ENCODE results near the gene ADCY2.
"Not testable (repeated sequence)": the region's sequence is repeated elsewhere in the genome, so short reads cannot be mapped to it uniquely, and the experiment has no call there.

The ADCY2 gene

GRCh38 chr5:7419367-7419766, 23.4 kb downstream of the ADCY2 start:
- Histone ChIP-seq H3K27ac (ENCODE audit: low read depth, low read length) (peak overlapping the region; percentile 89), H3K4me3 (ENCODE audit: low read depth, low read length) (no peak overlapping the region), H3K9ac (ENCODE audit: low read depth, low read length) (no peak overlapping the region), H3K36me3 (ENCODE audit: control insufficient read depth, insufficient read depth, low read length) (peaks cover 30% of the 10 kb centered on the region), H3K27me3 (ENCODE audit: control insufficient read depth, insufficient read depth, low read length) (no peaks in the 10 kb centered on the region), H3K4me1 (ENCODE audit: control insufficient read depth, insufficient read depth, low read length) (peaks cover 51% of the 10 kb centered on the region), H3K9me3 (ENCODE audit: control insufficient read depth, insufficient read depth, low read length) (no peaks in the 10 kb centered on the region)

- Histone ChIP-seq H3K9ac (ENCODE audit: low read depth, low read length) (no peak overlapping the region), H3K36me3 (ENCODE audit: control insufficient read depth, insufficient read depth, low read length) (peaks cover 26% of the 10 kb centered on the region), H3K27ac (ENCODE audit: low read depth, low read length) (peak overlapping the region; percentile 89), H3K4me1 (ENCODE audit: control insufficient read depth, insufficient read depth, low read length) (peaks cover 56% of the 10 kb centered on the region), H3K9me3 (ENCODE audit: control insufficient read depth, insufficient read depth, low read length) (no peaks in the 10 kb centered on the region), H3K27me3 (ENCODE audit: control insufficient read depth, insufficient read depth, low read length) (no peaks in the 10 kb centered on the region), H3K4me3 (ENCODE audit: low read depth, low read length) (peak overlapping the region; percentile 11; the same call in 1 of the 2 replicates)
Observed at GRCh38 chr5:7419846-7420245, 23.9 kb downstream of the ADCY2 start.

GRCh38 chr5:7420510-7421280, 24.8 kb downstream of the ADCY2 start:
- peak overlapping the region; percentile 89 for H3K27ac ChIP-seq (ENCODE audit: low read depth, low read length)
- peaks cover 64% of the 10 kb centered on the region for H3K4me1 ChIP-seq (ENCODE audit: control insufficient read depth, insufficient read depth, low read length)
- H3K9me3 ChIP-seq (ENCODE audit: control insufficient read depth, insufficient read depth, low read length): no peaks in the 10 kb centered on the region
- H3K36me3 ChIP-seq (ENCODE audit: control insufficient read depth, insufficient read depth, low read length): peaks cover 17% of the 10 kb centered on the region
- peak overlapping the region; percentile 11; the same call in 1 of the 2 replicates for H3K4me3 ChIP-seq (ENCODE audit: low read depth, low read length)
- H3K27me3 ChIP-seq (ENCODE audit: control insufficient read depth, insufficient read depth, low read length): no peaks in the 10 kb centered on the region
- H3K9ac ChIP-seq (ENCODE audit: low read depth, low read length): no peak overlapping the region

- H3K9me3 ChIP-seq (ENCODE audit: control insufficient read depth, insufficient read depth, low read length): no peaks in the 10 kb centered on the region
- peaks cover 6% of the 10 kb centered on the region; the same call in 1 of the 2 replicates for H3K36me3 ChIP-seq (ENCODE audit: control insufficient read depth, insufficient read depth, low read length)
- H3K4me1 ChIP-seq (ENCODE audit: control insufficient read depth, insufficient read depth, low read length): peaks cover 80% of the 10 kb centered on the region
- peak overlapping the region; percentile 89 for H3K27ac ChIP-seq (ENCODE audit: low read depth, low read length)
- H3K27me3 ChIP-seq (ENCODE audit: control insufficient read depth, insufficient read depth, low read length): no peaks in the 10 kb centered on the region
- no peak overlapping the region for H3K9ac ChIP-seq (ENCODE audit: low read depth, low read length)
- H3K4me3 ChIP-seq (ENCODE audit: low read depth, low read length): 0 out of 2 replicates have a peak overlapping the region, but pooled peaks have one; percentile 31
Observed at GRCh38 chr5:7422316-7423106, 26.6 kb downstream of the ADCY2 start.

- Histone ChIP-seq H3K27ac (ENCODE audit: low read depth, low read length) (peak overlapping the region; percentile 89), H3K4me1 (ENCODE audit: control insufficient read depth, insufficient read depth, low read length) (peaks cover 88% of the 10 kb centered on the region)
- H3K4me3 ChIP-seq (ENCODE audit: low read depth, low read length); H3K9me3 ChIP-seq (ENCODE audit: control insufficient read depth, insufficient read depth, low read length); H3K36me3 ChIP-seq (ENCODE audit: control insufficient read depth, insufficient read depth, low read length); H3K27me3 ChIP-seq (ENCODE audit: control insufficient read depth, insufficient read depth, low read length); H3K9ac ChIP-seq (ENCODE audit: low read depth, low read length): not testable (repeated sequence)
Observed at GRCh38 chr5:7423231-7423630, 27.3 kb downstream of the ADCY2 start.

GRCh38 chr5:7425830-7426229, 29.9 kb downstream of the ADCY2 start:
- Histone ChIP-seq H3K27ac (ENCODE audit: low read depth, low read length) (no peak overlapping the region), H3K9me3 (ENCODE audit: control insufficient read depth, insufficient read depth, low read length) (no peaks in the 10 kb centered on the region), H3K4me3 (ENCODE audit: low read depth, low read length) (no peak overlapping the region), H3K27me3 (ENCODE audit: control insufficient read depth, insufficient read depth, low read length) (no peaks in the 10 kb centered on the region), H3K9ac (ENCODE audit: low read depth, low read length) (no peak overlapping the region), H3K4me1 (ENCODE audit: control insufficient read depth, insufficient read depth, low read length) (peaks cover 69% of the 10 kb centered on the region), H3K36me3 (ENCODE audit: control insufficient read depth, insufficient read depth, low read length) (no peaks in the 10 kb centered on the region)

- no peak overlapping the region for H3K9ac ChIP-seq (ENCODE audit: low read depth, low read length)
- H3K27ac ChIP-seq (ENCODE audit: low read depth, low read length): no peak overlapping the region
- H3K36me3 ChIP-seq (ENCODE audit: control insufficient read depth, insufficient read depth, low read length): no peaks in the 10 kb centered on the region
- peaks cover 65% of the 10 kb centered on the region for H3K4me1 ChIP-seq (ENCODE audit: control insufficient read depth, insufficient read depth, low read length)
- H3K27me3 ChIP-seq (ENCODE audit: control insufficient read depth, insufficient read depth, low read length): no peaks in the 10 kb centered on the region
- no peak overlapping the region for H3K4me3 ChIP-seq (ENCODE audit: low read depth, low read length)
- no peaks in the 10 kb centered on the region for H3K9me3 ChIP-seq (ENCODE audit: control insufficient read depth, insufficient read depth, low read length)
Observed at GRCh38 chr5:7426284-7426683, 30.3 kb downstream of the ADCY2 start.

GRCh38 chr5:7434914-7435313, 39.0 kb downstream of the ADCY2 start:
- Histone ChIP-seq H3K27ac (ENCODE audit: low read depth, low read length) (no peak overlapping the region), H3K27me3 (ENCODE audit: control insufficient read depth, insufficient read depth, low read length) (no peaks in the 10 kb centered on the region), H3K9me3 (ENCODE audit: control insufficient read depth, insufficient read depth, low read length) (no peaks in the 10 kb centered on the region), H3K9ac (ENCODE audit: low read depth, low read length) (no peak overlapping the region), H3K36me3 (ENCODE audit: control insufficient read depth, insufficient read depth, low read length) (peaks cover 12% of the 10 kb centered on the region), H3K4me3 (ENCODE audit: low read depth, low read length) (no peak overlapping the region), H3K4me1 (ENCODE audit: control insufficient read depth, insufficient read depth, low read length) (no peaks in the 10 kb centered on the region)

- Histone ChIP-seq H3K4me1 (ENCODE audit: control insufficient read depth, insufficient read depth, low read length) (no peaks in the 10 kb centered on the region), H3K27me3 (ENCODE audit: control insufficient read depth, insufficient read depth, low read length) (no peaks in the 10 kb centered on the region), H3K27ac (ENCODE audit: low read depth, low read length) (no peak overlapping the region), H3K4me3 (ENCODE audit: low read depth, low read length) (no peak overlapping the region), H3K36me3 (ENCODE audit: control insufficient read depth, insufficient read depth, low read length) (peaks cover 12% of the 10 kb centered on the region), H3K9ac (ENCODE audit: low read depth, low read length) (no peak overlapping the region), H3K9me3 (ENCODE audit: control insufficient read depth, insufficient read depth, low read length) (no peaks in the 10 kb centered on the region)
Observed at GRCh38 chr5:7435503-7435902, 39.6 kb downstream of the ADCY2 start.

- Histone ChIP-seq H3K27ac (ENCODE audit: low read depth, low read length) (no peak overlapping the region), H3K4me3 (ENCODE audit: low read depth, low read length) (no peak overlapping the region), H3K27me3 (ENCODE audit: control insufficient read depth, insufficient read depth, low read length) (no peaks in the 10 kb centered on the region), H3K4me1 (ENCODE audit: control insufficient read depth, insufficient read depth, low read length) (no peaks in the 10 kb centered on the region), H3K36me3 (ENCODE audit: control insufficient read depth, insufficient read depth, low read length) (peaks cover 12% of the 10 kb centered on the region), H3K9me3 (ENCODE audit: control insufficient read depth, insufficient read depth, low read length) (no peaks in the 10 kb centered on the region), H3K9ac (ENCODE audit: low read depth, low read length) (no peak overlapping the region)
Observed at GRCh38 chr5:7436521-7436920, 40.6 kb downstream of the ADCY2 start.

GRCh38 chr5:7437836-7438235, 41.9 kb downstream of the ADCY2 start:
- Histone ChIP-seq H3K9me3 (ENCODE audit: control insufficient read depth, insufficient read depth, low read length) (no peaks in the 10 kb centered on the region), H3K27me3 (ENCODE audit: control insufficient read depth, insufficient read depth, low read length) (no peaks in the 10 kb centered on the region), H3K9ac (ENCODE audit: low read depth, low read length) (no peak overlapping the region), H3K36me3 (ENCODE audit: control insufficient read depth, insufficient read depth, low read length) (peaks cover 12% of the 10 kb centered on the region), H3K4me1 (ENCODE audit: control insufficient read depth, insufficient read depth, low read length) (no peaks in the 10 kb centered on the region), H3K4me3 (ENCODE audit: low read depth, low read length) (no peak overlapping the region), H3K27ac (ENCODE audit: low read depth, low read length) (no peak overlapping the region)

Measured in HUES48 (cell line).